Left kidney (tissue), 8 donors: Measurements from ENCODE around the gene MTHFD1. TPM values are rescaled to one million over a fixed set of nuclear protein-coding genes. Genes with fewer than 3 reads are reported as not detected.
"Not testable (repeated sequence)": the region's sequence is repeated elsewhere in the genome, so short reads cannot be mapped to it uniquely, and the experiment has no call there.

ENCODE experiments used
- DNase-seq: peaks from one replicate; pipeline ENCODE4 v3.0.0-alpha.2; 2013
- long read RNA-seq, 8 donors: transcript quantifications; one replicate each; lab custom pipeline, GENCODE V29; 2026
- polyA plus RNA-seq: library from polyadenylated mRNA; unstranded; fragments of 120-200 nt; gene quantifications from one replicate; pipeline ENCODE4 v1.2.1, GENCODE V29; 2013; ENCODE audit not compliant: insufficient read length

The MTHFD1 gene
- polyA plus RNA-seq: 103 TPM
- long read RNA-seq, donor 1, transcript MTHFD1-206 (2 exons, 556 nt): major isoform, 7 of 14 reads
- long read RNA-seq, donor 1, transcript MTHFD1-201 (28 exons, 3,136 nt): major isoform, 7 of 14 reads
- long read RNA-seq, donor 1, partial matches to known transcripts: 0 of 14 reads
- long read RNA-seq, donor 1, other reads (novel, unspliced or antisense): 0 of 14 reads
- long read RNA-seq, donor 2, transcript MTHFD1-201 (28 exons, 3,136 nt): major isoform, 8 of 9 reads
- long read RNA-seq, donor 2, partial matches to known transcripts: 0 of 9 reads
- long read RNA-seq, donor 2, other reads (novel, unspliced or antisense): 0 of 9 reads
- long read RNA-seq, donor 3, transcript MTHFD1-201 (28 exons, 3,136 nt): minor isoform, 7 of 21 reads
- long read RNA-seq, donor 3, transcript MTHFD1-206 (2 exons, 556 nt): major isoform, 8 of 21 reads
- long read RNA-seq, donor 3, partial matches to known transcripts: 6 of 21 reads
- long read RNA-seq, donor 3, other reads (novel, unspliced or antisense): 0 of 21 reads
- long read RNA-seq, donor 4, partial matches to known transcripts: 0 of 1 reads
- long read RNA-seq, donor 4, other reads (novel, unspliced or antisense): 0 of 1 reads
- long read RNA-seq, donor 5, transcript MTHFD1-201 (28 exons, 3,136 nt): major isoform, 10 of 19 reads
- long read RNA-seq, donor 5, partial matches to known transcripts: 5 of 19 reads
- long read RNA-seq, donor 5, other reads (novel, unspliced or antisense): 0 of 19 reads
- long read RNA-seq, donor 6, transcript MTHFD1-201 (28 exons, 3,136 nt): major isoform, 5 of 19 reads
- long read RNA-seq, donor 6, partial matches to known transcripts: 13 of 19 reads
- long read RNA-seq, donor 6, other reads (novel, unspliced or antisense): 0 of 19 reads
- long read RNA-seq, donor 7, transcript MTHFD1-201 (28 exons, 3,136 nt): major isoform, 9 of 19 reads
- long read RNA-seq, donor 7, partial matches to known transcripts: 6 of 19 reads
- long read RNA-seq, donor 7, other reads (novel, unspliced or antisense): 0 of 19 reads
- long read RNA-seq, donor 8, partial matches to known transcripts: 0 of 2 reads
- long read RNA-seq, donor 8, other reads (novel, unspliced or antisense): 0 of 2 reads

DNA sequence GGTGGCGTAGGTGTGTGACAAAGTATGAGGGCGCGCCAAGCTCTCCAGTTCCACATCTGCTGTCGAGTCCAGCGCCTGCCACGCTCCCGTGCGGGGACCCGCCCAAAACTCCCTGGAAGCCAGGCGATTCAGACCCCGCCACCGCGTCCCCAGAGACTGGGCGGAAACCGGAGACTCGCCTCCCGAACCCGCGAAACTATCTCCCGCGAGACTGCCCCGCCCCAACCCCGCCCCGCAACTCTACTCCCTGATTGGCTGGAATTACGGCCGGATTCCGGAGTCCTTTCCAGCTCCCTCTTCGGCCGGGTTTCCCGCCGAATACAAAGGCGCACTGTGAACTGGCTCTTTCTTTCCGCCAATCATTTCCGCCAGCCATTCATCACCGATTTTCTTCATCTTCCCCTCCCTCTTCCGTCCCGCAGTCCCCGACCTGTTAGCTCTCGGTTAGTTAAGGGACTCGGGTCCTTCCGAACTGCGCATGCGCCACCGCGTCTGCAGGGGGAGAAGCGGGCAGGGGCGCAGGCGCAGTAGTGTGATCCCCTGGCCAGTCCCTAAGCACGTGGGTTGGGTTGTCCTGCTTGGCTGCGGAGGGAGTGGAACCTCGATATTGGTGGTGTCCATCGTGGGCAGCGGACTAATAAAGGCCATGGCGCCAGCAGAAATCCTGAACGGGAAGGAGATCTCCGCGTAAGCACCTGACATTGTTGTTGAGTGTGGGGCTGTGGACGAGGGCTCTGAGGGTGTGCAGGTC lies at the start of gene MTHFD1:
Gene MTHFD1 (plus strand): TSS at position 572 of the 751 bp plus-strand sequence. CDS start 75 bp downstream, at position 647.
- DNase-seq: peak; percentile 99

DNA sequence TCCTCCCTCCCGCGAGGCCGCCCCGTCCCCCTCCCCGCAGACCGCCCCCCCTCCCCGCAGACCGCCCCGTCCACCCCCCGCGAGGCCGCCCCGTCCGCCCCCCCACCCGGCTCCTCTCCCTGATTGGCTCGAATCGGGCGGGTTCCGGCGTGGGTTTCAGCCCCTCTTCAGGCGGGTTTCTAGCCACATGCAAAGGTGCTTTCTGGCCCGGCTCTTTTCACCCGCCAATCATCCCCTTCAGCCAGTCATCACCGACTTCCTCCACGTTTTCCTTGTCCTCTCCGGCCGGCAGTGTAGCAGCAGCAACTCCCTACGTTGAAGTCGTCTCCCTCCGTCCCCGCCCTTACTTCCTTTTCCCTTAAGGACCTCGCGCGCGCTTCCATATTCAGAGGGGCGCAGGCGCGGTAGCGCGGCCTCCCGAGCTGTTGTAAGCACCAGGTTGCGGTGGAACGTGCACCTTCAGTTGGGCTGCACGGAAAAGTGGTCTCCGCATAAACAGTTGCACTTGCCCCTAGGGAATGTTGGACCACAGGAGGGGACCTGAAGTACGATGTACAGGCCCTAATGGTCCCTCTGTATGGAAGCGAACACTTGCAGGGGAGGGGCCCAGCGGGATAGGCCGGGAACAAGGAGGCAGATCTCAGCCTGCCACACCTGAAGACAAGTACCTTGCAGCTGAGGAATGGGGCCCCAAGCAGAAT lies 49.4 kb upstream of the MTHFD1 start:
- DNase-seq: peak; percentile 97

DNA sequence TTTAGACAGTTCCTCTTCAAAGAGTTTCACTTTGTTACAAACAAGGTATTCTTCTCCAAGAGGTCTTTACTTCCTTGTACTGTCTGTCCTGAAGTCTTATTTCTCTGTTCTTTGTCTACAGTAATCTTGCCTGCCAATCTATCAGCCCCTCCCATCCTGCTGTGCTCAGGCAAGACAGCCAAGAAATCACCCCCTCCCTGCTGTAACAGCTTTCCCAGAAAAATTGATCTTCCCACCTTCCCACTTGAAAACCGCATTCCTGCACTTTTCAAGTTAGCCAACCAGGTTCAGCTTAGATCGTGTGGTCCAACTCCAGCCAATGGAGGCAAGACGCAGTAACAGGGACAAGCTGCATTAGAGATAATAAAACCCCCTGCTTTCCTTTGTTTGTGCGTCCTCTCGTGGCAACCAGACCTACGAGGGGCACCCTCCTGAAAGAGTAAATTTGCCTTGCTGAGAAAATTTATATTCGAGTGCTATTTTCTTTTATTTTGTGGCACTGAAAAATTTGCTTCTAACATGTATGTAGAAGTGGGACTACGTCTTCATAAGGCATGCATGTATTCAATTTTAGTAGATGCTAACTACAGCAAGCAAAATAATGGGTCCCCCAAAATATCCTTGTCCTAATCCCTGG lies 47.5 kb upstream of the MTHFD1 start:
- DNase-seq: no peak

DNA sequence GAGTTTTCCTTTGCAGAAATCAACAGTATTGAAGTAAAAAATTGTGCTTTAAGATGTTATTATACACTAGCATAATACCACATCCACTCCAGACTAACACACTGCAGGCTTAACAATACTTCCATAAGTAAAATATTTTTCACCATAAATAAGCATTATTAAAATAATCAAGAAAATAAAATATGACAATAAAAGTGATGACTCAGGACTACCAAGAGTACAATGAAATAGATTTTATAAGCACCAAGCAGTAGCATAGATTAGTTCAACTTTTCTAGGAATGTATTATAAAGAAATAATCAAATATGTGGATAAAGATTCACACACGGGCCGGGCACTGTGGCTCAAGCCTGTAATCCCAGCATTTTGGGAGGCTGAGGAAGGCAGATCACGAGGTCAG lies 40.4 kb upstream of the MTHFD1 start:
- DNase-seq: no peak

DNA sequence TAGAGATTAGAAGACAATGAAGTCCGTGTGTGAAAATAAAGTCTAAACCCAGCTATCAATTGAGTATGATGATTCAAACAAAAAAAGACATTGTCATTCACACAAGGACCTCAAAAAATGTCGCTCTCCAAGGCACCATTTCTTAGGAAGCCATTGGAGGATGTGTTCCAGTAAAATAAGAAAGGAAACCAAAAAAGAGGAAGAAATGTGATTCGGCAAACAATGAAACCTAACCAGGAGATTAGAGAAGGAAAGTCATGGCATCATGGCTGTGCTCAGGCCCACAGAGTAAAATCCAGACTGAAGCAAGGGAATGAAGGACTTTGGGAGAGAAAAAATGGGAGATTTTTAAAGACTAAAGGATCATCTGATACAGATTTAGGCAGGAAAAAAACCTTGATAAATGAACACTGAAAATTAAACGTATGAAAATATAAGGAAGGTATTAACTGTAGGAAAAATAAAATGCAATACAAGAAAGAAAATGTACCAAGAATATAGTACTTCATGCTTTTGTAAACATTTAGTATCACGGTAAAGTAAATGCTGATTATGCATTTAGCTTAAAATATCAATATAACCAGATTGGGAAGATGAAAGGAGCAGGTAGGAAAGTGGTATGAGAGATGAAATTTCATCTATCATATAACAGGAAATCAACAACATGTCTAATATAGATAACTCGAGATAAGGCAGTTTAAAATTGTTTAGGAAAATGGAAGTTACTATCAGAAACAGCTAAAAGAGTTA lies 38.2 kb upstream of the MTHFD1 start:
- no peak for DNase-seq

DNA sequence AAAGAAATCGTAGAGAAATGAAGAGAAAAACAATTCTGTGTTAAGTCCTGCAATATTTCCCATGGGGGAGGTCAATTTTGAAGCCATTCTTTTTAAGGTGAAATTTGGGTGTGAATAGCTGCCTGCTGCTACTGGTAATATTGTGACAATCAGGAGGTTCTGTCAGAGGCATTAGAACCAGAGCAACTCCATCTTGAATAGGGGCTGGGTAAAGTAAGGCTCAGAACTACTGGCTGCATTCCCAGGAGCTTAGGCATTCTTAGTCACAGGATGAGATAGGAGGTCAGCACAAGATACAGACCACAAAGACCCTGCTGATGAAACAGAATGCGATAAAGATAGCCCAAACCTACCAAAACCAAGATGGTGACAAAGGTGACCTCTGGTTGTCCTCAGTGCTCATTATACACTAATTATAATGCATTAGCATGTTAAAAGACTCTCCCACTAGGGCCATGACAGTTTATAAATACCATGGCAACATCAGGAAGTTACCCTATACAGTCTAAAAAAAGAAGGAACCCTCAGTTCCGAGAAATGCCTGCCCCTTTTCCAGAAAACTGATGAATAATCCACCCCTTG lies 24.8 kb upstream of the MTHFD1 start:
- no peak for DNase-seq

DNA sequence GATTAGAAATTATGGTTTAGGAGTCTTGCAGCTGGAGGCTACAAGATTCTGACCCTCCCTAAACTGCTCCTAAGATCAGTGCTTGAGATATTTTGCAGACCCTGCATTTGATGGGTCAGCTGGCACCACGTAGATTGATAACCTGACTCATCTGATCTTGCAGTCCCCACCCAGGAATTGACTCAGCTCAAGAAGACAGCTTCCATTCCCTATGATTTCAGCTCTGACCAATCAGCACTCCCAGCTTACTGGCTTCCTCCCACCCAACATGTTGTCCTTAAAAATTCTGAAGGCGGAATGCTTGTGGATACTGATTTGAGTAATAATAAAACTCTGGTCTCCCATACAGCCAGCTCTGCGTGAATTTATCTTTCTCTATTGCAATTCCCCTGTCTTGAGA lies 23.2 kb upstream of the MTHFD1 start:
- no peak for DNase-seq

DNA sequence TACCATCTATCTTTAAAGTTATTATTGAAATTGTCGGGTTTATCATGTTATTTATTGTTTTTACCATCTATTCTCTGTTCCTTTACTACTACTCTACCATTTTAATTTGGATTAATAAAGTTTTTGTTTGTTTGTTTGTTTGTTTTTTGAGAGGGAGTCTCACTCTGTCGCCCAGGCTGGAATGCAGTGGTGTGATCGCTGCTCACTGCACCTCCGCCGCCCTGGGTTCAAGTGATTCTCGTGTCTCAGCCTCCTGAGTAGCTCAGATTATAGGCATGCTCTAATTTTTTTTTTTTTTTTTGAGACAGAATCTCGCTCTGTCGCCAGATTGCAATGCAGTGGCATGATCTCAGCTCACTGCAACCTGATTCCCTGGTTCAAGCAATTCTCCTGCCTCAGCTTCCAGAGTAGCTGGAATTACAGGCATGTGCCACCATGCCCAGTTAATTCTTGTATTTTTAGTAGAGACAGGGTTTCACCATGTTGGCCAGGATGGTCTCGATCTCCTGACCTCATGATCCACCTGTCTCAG lies 22.7 kb upstream of the MTHFD1 start:
- not testable (repeated sequence) for DNase-seq

DNA sequence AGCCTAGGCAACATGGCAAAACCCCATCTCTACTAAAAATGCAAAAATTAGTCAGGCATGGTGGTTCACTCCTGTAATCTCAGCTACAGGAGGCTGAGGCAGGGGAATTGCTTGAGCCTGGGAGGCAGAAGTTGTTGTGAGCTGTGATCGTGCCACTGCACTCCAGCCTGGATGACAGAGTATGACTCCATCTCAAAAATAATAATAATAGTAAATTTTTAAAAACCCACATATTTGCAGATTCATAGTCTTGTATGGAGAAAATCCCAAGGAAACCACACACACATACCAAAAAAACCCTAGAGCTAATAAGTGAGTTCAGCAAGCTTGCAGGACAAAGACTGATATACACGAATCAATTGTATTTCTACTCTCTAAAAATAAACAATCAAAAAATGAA lies 19.0 kb upstream of the MTHFD1 start:
- DNase-seq: no peak

DNA sequence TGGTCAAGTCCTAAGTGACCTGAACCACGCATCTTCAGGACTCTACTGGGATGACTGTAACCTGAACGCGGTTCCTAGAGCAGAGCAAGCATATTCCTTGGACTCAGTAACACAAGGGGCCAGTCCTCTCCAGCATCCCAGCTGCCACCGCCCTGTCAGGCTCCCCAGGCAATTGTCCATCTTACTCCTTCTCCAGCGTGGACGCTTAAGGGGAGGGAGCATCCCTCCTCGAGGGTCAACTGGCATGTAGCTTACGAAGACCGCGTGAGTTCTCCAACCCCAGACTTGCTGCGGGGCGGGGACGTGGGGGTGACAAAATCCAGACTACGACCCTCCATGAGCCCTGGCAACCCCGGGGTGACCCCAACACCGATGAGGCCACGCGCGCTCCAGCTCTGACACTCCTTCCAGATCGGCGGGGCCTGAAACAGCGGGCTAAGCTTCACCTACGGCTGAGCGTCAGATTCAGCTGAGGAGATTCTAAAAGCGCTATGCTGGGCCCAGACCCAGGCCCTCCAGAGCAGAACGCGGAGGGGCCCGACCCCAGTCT lies 846 bp upstream of the MTHFD1 start:
- no peak for DNase-seq

DNA sequence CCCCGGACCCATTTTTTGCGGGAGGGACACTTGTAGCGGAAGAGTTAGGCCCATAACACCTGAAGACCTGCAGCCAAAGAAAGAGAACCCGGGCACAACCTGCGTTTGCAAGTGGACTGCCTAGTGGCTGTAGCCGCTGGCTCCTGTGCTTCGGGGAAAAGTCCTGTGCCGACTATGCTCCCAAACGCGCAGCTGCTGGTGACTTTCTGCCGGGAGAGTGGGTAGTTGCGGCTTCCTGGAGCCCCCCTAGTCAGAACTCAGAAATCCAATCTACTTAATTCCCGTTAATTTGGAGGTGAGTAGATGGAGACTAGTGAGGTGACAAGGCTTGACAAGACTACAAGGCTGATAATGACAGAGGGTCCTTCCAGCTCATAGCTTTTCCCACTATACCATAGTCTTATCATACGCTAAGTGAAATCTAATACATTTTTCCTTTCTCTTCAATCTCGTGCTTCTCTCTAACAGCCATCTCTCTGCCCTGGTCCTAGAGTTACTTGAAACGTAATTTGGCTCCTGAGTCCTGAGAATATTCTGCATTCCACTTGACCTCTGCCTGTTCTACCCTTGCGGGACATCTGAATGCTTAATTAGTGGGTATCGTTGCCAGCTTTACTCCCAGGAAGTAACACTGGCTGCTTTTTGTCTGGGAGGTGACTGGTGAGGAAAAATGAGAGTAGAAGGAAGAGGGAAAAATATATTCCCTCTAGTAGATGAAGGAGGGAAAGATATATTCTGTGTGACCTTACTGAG lies 556 bp downstream of the MTHFD1 start:
- DNase-seq: peak; percentile 12

DNA sequence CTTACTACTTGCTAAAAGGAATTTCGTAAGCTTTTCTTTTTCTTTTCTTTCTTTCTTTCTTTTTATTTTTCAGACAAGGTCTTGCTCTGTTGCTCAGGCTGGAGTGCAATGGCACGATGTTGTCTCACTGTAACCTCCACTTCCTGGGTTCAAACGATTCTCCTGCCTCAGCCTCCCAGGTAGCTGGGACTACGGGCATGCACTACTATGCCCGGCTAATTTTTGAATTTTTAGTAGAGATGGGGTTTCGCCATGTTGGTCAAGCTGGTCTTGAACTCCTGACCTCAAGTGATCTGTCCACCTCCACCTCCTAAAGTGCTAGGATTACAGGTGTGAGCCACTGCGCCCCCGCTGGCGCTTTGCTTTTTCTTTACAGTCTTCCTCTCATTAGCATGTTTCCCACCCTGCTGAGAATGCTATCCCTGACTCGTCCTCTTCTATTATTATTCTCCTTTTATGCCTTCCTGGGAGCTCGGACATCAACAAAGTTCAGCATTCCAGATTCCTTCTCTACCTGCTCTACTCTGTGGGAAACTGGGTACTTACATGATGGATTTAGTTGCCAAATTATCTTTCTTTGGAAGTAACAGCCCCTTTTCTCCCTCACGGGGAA lies 3.1 kb downstream of the MTHFD1 start:
- no peak for DNase-seq

DNA sequence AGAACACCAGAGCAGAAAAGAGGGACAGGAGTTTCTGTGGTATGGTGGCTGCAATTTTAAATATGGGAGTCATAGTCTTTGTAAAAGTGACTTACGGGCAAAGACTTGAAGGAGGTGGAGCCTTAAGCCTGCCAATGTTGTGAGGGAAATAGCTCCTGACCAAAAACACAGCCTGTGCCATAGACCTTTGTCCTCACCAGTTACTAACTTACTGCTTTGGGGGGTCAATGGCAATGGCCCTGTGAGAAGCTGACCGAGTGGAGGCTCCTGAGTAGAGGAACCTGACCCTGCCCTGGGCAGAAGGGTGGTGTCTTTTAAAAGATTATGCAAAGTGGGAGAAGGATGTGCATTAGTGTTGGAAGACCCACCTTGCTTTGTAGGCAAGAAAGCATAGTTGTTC lies 3.8 kb downstream of the MTHFD1 start:
- no peak for DNase-seq

DNA sequence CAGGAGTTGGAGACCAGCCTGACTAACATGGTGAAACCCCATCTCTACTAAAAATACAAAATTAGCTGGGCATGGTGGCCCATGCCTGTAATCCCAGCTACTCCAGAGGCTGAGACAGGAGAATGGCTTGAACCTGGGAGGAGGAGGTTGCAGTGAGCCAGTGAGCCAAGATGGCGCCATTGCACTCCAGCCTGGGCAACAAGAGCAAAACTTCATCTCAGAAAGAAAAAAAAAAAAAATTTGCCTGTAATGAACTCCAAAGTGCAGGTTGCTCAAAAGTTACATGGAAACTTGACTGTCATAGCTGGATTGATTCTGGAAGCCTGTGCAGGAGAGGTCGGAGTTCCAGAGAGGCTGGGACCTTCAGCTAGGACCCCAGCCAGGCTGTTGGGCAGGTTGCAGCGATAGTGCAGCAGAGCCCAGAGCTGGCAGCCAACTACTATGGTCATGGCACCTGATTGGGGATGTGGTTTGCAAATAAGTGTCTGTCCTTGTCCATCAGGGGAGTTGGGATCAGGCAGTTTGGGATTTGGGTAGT lies 5.1 kb downstream of the MTHFD1 start:
- DNase-seq: not testable (repeated sequence)

DNA sequence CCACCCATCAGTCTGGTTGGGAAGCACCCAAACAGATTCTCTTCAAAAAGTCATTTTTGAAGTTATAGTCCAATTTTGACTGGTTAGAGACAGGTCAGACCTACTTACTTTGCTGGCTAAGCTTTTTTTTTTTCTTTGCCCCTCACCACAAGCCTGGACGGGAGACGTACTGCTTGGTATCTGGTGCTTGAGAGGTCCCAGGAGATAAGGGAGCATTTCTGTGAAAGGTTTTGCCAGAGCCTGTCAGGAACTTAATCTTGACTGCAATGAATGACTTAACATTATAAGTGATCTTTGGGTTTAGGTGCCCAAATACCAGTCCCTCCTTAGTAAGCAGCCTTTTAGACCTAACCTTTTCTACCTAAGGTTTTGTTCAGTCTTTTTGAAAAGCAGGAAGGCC lies 6.3 kb downstream of the MTHFD1 start:
- no peak for DNase-seq

DNA sequence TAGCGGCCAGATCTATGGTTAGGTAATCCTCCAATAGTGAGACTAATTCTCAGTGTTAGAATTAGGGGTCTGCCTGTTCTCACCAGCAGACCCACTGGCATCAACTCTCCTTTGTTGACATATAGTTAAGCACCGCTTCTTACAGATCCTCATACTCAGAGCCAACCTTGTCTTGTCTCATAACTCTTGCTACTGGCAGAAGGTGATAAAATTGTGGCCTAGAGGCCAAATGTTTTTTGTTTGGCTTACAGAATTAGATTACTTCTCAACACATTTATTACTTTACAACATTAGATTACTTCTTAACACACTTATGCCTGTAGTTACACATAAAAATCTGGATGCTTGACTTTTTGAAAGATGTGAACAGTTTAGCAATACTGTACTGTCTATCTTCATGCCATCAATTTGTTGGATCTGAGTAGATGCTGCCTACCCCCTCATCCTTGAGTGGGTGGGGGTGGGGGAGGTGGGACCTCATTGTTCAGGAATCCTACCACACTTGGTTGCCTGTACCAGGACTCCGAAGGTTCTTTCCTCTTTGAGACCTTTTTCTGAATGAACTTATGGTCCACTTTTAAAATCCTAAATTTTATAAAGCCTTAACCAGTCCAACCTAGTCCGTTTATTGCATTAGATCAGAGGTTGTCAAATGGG lies 7.0 kb downstream of the MTHFD1 start:
- no peak for DNase-seq
